Activated naive CD4-positive, alpha-beta T cell (primary cell): ENCODE measurements around the gene SAP30BP.

Experiments used
- DNase-seq, 4 experiments: peaks; one replicate each; lab custom pipeline; 2025; lab: John Stamatoyannopoulos, UW

Gene SAP30BP

GRCh38 chr17:75739174-75739573, 72.0 kb downstream of the SAP30BP start:
- DNase-seq, result no peak

GRCh38 chr17:75739801-75740200, 72.7 kb downstream of the SAP30BP start:
- no peak for DNase-seq

GRCh38 chr17:75740215-75740614, 73.1 kb downstream of the SAP30BP start:
- no peak for DNase-seq

GRCh38 chr17:75740631-75741077, 73.5 kb downstream of the SAP30BP start:
- no peak for DNase-seq

- DNase-seq, result no peak
Observed at GRCh38 chr17:75742337-75742736, 75.2 kb downstream of the SAP30BP start.

- no peak for DNase-seq
Observed at GRCh38 chr17:75743625-75744206, 76.6 kb downstream of the SAP30BP start.

GRCh38 chr17:75748706-75749105, 81.6 kb downstream of the SAP30BP start:
- DNase-seq, result no peak

GRCh38 chr17:75749545-75750389, 82.6 kb downstream of the SAP30BP start:
- DNase-seq, result peak; percentile 75 to 94 (median 85)

GRCh38 chr17:75750661-75751423, 83.7 kb downstream of the SAP30BP start:
- no peak for DNase-seq

GRCh38 chr17:75751676-75752404, 84.7 kb downstream of the SAP30BP start:
- no peak for DNase-seq

GRCh38 chr17:75752405-75752709, 85.2 kb downstream of the SAP30BP start:
- no peak for DNase-seq

- DNase-seq, result no peak
Observed at GRCh38 chr17:75752802-75753513, 85.8 kb downstream of the SAP30BP start.

- peak; percentile 25 to 71 (median 48) for DNase-seq
Observed at GRCh38 chr17:75753514-75754377, 86.6 kb downstream of the SAP30BP start.

- no peak for DNase-seq
Observed at GRCh38 chr17:75754378-75755204, 87.5 kb downstream of the SAP30BP start.

- no peak for DNase-seq
Observed at GRCh38 chr17:75755205-75755901, 88.2 kb downstream of the SAP30BP start.

GRCh38 chr17:75755990-75756389, 88.9 kb downstream of the SAP30BP start:
- DNase-seq, result no peak

- DNase-seq, result no peak
Observed at GRCh38 chr17:75756451-75757085, 89.4 kb downstream of the SAP30BP start.

GRCh38 chr17:75757086-75757681, 90.0 kb downstream of the SAP30BP start:
- no peak for DNase-seq
